Measurements from ENCODE around the gene MAD1L1.
"Not testable (repeated sequence)": the region's sequence is repeated elsewhere in the genome, so short reads cannot be mapped to it uniquely, and the experiment has no call there.

The MAD1L1 gene

DNA sequence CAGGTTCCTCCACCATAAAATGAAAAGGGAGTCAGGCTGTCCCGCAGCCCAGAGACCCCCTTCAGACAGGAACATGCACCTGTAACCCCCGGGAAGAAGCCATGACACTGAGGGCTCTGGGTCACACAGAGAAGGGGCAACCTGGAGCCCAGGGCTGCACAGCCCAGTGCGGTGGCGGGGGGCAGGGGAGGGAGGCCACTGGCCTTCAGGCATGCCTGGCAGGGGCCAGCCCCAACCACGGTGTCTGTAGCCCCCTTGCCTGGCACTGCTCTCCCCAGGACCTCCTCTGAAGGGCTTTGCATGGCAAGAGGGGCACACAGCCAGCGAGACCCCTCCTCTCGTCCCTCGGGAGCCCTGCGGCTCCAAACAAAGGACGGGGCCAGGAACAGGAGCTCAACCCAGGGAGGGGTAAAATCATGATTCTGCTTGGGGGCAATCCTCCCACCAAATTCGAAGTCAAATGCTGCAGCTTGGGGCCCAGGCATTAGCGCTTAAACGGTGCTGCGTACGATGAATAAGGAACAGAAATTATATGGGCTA, 235.1 kb downstream of the MAD1L1 start:
- TF ChIP-seq ZSCAN30 (tag by site-specific recombination; IDR thresholded peaks at IDR 0.05): no peak
- TF ChIP-seq, protein P1, sequence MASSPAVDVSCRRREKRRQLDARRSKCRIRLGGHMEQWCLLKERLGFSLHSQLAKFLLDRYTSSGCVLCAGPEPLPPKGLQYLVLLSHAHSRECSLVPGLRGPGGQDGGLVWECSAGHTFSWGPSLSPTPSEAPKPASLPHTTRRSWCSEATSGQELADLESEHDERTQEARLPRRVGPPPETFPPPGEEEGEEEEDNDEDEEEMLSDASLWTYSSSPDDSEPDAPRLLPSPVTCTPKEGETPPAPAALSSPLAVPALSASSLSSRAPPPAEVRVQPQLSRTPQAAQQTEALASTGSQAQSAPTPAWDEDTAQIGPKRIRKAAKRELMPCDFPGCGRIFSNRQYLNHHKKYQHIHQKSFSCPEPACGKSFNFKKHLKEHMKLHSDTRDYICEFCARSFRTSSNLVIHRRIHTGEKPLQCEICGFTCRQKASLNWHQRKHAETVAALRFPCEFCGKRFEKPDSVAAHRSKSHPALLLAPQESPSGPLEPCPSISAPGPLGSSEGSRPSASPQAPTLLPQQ (tag by site-specific recombination; IDR thresholded peaks at IDR 0.05): no peak
- TF ChIP-seq ZNF660 (tag by site-specific recombination; IDR thresholded peaks at IDR 0.05): no peak
- TF ChIP-seq ZNF248 (tag by site-specific recombination; IDR thresholded peaks at IDR 0.05): no peak
- TF ChIP-seq GLIS1 (tag by site-specific recombination; IDR thresholded peaks at IDR 0.05): no peak
- TF ChIP-seq ZNF701 (tag by site-specific recombination; IDR thresholded peaks at IDR 0.05): no peak
- TF ChIP-seq ZBTB8A (tag by site-specific recombination; IDR thresholded peaks at IDR 0.05): no peak
- TF ChIP-seq ZNF529 (tag by site-specific recombination; IDR thresholded peaks at IDR 0.05; ENCODE audit: insufficient replicate concordance): no peak
- no peak for TF ChIP-seq OVOL3 (tag by site-specific recombination; IDR thresholded peaks at IDR 0.05)
- no peak for TF ChIP-seq ZNF133 (tag by site-specific recombination; IDR thresholded peaks at IDR 0.05)
- TF ChIP-seq, protein P2, sequence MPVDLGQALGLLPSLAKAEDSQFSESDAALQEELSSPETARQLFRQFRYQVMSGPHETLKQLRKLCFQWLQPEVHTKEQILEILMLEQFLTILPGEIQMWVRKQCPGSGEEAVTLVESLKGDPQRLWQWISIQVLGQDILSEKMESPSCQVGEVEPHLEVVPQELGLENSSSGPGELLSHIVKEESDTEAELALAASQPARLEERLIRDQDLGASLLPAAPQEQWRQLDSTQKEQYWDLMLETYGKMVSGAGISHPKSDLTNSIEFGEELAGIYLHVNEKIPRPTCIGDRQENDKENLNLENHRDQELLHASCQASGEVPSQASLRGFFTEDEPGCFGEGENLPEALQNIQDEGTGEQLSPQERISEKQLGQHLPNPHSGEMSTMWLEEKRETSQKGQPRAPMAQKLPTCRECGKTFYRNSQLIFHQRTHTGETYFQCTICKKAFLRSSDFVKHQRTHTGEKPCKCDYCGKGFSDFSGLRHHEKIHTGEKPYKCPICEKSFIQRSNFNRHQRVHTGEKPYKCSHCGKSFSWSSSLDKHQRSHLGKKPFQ (tag by site-specific recombination; IDR thresholded peaks at IDR 0.05): no peak
- TF ChIP-seq ZNF37A (tag by site-specific recombination; IDR thresholded peaks at IDR 0.05): no peak
- TF ChIP-seq ZNF366 (tag by site-specific recombination; conservative IDR thresholded peaks at IDR 0.05): no peak
- no peaks in the 10 kb centered on the region for H3K9me3 ChIP-seq (ENCODE audit: control insufficient read depth, insufficient read depth, low read depth, low read length)
- no peaks in the 10 kb centered on the region for H3K36me3 ChIP-seq (ENCODE audit: control insufficient read depth in 2 of 2, insufficient read depth in 1 of 2, low read length in 2 of 2)
- CTCF ChIA-PET: no interaction called here
- no peak overlapping the region for H3K27ac ChIP-seq (ENCODE audit: extremely low read depth, low read depth, low read length)
- H3K4me3 ChIP-seq (ENCODE audit: low read depth, low read length): no peak overlapping the region
- H3K4me1 ChIP-seq (ENCODE audit: control insufficient read depth, insufficient read depth, low read length): no peaks in the 10 kb centered on the region
- POLR2A ChIA-PET: no interaction called here

DNA sequence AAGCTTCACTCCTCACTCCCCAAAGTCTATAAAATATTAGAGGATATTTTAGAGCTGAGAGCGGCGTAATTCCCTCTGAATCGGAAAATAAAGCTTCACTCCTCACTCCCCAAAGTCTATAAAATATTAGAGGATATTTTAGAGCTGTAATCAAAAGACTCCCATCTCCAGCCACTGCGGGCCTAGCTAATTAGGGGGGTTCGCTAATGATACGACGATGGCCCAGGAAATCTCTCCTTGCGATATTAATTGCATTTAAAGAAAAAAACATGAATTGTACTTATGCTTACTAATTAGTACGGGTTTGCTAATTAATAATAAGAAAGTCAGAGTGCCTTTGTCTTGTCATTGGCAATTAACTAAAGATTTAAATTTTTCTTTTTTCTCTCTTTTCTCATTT, 235.9 kb downstream of the MAD1L1 start:
- POLR2A ChIA-PET: no interaction called here
- CTCF ChIA-PET: interaction anchor here (0.7 kb wide), 2 partner anchors 101 to 108 kb away, joined by 3 to 4 read pairs; no protein-coding TSS in a partner anchor
- TF ChIP-seq, protein P3, sequence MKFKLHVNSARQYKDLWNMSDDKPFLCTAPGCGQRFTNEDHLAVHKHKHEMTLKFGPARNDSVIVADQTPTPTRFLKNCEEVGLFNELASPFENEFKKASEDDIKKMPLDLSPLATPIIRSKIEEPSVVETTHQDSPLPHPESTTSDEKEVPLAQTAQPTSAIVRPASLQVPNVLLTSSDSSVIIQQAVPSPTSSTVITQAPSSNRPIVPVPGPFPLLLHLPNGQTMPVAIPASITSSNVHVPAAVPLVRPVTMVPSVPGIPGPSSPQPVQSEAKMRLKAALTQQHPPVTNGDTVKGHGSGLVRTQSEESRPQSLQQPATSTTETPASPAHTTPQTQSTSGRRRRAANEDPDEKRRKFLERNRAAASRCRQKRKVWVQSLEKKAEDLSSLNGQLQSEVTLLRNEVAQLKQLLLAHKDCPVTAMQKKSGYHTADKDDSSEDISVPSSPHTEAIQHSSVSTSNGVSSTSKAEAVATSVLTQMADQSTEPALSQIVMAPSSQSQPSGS (tag by site-specific recombination; IDR thresholded peaks at IDR 0.05; ENCODE audit: low read depth): no peak
- no peak for TF ChIP-seq ZNF16 (tag by site-specific recombination; IDR thresholded peaks at IDR 0.05; ENCODE audit: low read depth)
- TF ChIP-seq ZNF555 (tag by site-specific recombination; conservative IDR thresholded peaks at IDR 0.05): no peak
- TF ChIP-seq ZNF830 (tag by site-specific recombination; IDR thresholded peaks at IDR 0.05; ENCODE audit: low read depth): no peak
- no peak for TF ChIP-seq ZNF266 (tag by site-specific recombination; IDR thresholded peaks at IDR 0.05; ENCODE audit: low read depth)
- TF ChIP-seq, protein P4, sequence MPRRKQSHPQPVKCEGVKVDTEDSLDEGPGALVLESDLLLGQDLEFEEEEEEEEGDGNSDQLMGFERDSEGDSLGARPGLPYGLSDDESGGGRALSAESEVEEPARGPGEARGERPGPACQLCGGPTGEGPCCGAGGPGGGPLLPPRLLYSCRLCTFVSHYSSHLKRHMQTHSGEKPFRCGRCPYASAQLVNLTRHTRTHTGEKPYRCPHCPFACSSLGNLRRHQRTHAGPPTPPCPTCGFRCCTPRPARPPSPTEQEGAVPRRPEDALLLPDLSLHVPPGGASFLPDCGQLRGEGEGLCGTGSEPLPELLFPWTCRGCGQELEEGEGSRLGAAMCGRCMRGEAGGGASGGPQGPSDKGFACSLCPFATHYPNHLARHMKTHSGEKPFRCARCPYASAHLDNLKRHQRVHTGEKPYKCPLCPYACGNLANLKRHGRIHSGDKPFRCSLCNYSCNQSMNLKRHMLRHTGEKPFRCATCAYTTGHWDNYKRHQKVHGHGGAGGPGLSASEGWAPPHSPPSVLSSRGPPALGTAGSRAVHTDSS (tag by site-specific recombination; IDR thresholded peaks at IDR 0.05): no peak
- TF ChIP-seq ZNF274 (IDR thresholded peaks at IDR 0.05; ENCODE audit: low read length): no peak
- TF ChIP-seq ZNF274 (tag by site-specific recombination; IDR thresholded peaks at IDR 0.05; ENCODE audit: borderline replicate concordance): no peak
- TF ChIP-seq ZNF544 (tag by site-specific recombination; IDR thresholded peaks at IDR 0.05): no peak
- TF ChIP-seq ZNF571 (tag by site-specific recombination; IDR thresholded peaks at IDR 0.05): no peak
- TF ChIP-seq, protein P5, sequence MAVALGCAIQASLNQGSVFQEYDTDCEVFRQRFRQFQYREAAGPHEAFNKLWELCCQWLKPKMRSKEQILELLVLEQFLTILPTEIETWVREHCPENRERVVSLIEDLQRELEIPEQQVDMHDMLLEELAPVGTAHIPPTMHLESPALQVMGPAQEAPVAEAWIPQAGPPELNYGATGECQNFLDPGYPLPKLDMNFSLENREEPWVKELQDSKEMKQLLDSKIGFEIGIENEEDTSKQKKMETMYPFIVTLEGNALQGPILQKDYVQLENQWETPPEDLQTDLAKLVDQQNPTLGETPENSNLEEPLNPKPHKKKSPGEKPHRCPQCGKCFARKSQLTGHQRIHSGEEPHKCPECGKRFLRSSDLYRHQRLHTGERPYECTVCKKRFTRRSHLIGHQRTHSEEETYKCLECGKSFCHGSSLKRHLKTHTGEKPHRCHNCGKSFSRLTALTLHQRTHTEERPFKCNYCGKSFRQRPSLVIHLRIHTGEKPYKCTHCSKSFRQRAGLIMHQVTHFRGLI (tag by site-specific recombination; IDR thresholded peaks at IDR 0.05): no peak
- no peak for TF ChIP-seq ZNF133 (tag by site-specific recombination; IDR thresholded peaks at IDR 0.05)

DNA sequence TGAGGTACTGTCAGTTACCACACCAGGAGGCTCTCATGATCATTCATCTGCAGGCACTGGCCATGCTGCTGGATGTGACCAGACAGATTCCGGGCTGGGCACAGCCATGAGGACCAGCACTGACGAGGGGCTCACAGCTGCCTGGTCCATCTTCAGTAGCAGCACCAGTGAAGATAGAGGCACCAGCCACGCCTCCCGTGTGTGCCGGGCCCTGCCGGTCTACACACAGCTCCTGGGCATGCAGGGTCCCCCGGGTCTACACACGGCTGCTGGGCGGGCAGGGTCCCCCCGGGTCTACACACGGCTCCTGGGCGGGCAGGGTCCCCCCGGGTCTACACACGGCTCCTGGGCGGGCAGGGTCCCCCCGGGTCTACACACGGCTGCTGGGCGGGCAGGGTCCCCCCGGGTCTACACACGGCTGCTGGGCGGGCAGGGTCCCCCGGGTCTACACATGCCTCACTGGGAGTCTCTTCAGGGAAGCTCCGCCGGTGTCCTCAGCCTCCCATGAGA, 236.8 kb downstream of the MAD1L1 start:
- H3K27ac ChIP-seq (ENCODE audit: extremely low read depth, low read depth, low read length); H3K4me1 ChIP-seq (ENCODE audit: control insufficient read depth, insufficient read depth, low read length); H3K9me3 ChIP-seq (ENCODE audit: control insufficient read depth, insufficient read depth, low read depth, low read length); CTCF ChIA-PET; H3K36me3 ChIP-seq (ENCODE audit: control insufficient read depth in 2 of 2, insufficient read depth in 1 of 2, low read length in 2 of 2); POLR2A ChIA-PET; H3K4me3 ChIP-seq (ENCODE audit: low read depth, low read length): not testable (repeated sequence)

More for the DNA sequence above, 235.9 kb downstream of the MAD1L1 start:
- Histone ChIP-seq H3K4me3 (ENCODE audit: low read depth, low read length) (no peak overlapping the region), H3K9me3 (ENCODE audit: control insufficient read depth, insufficient read depth, low read depth, low read length) (no peaks in the 10 kb centered on the region), H3K4me1 (ENCODE audit: control insufficient read depth, insufficient read depth, low read length) (no peaks in the 10 kb centered on the region), H3K27ac (ENCODE audit: extremely low read depth, low read depth, low read length) (no peak overlapping the region), H3K36me3 (ENCODE audit: control insufficient read depth in 2 of 2, insufficient read depth in 1 of 2, low read length in 2 of 2) (no peaks in the 10 kb centered on the region)

All from HEK293 (cell line).